GM12873 (cell line): ENCODE data around the gene UNC45B.

Source experiments
- CTCF ChIP-seq: IDR thresholded peaks from 2 replicates; pipeline ENCODE4 v1.5.1; 2012; ENCODE audit warnings: low read depth, mild to moderate bottlenecking, moderate library complexity, low read length, control low read depth; ENCODE audit not compliant: insufficient read depth; ENCODE audit errors: missing control alignments

Gene UNC45B

GRCh38 chr17:35159940-35160339 is 12.3 kb downstream of the UNC45B start:
- no peak for TF ChIP-seq CTCF

GRCh38 chr17:35160354-35161201 is 13.0 kb downstream of the UNC45B start:
- TF ChIP-seq CTCF: no peak

GRCh38 chr17:35161281-35161761 is 13.7 kb downstream of the UNC45B start:
- TF ChIP-seq CTCF: no peak

GRCh38 chr17:35162755-35163154 is 15.1 kb downstream of the UNC45B start:
- no peak for TF ChIP-seq CTCF

- no peak for TF ChIP-seq CTCF
Measured at GRCh38 chr17:35163886-35164285, 16.3 kb downstream of the UNC45B start.

GRCh38 chr17:35164716-35165115 is 17.1 kb downstream of the UNC45B start:
- TF ChIP-seq CTCF: no peak

- TF ChIP-seq CTCF: no peak
Measured at GRCh38 chr17:35166526-35166925, 18.9 kb downstream of the UNC45B start.
